Osteoblast (primary cell): ENCODE results near the gene WSCD2. TPM values are rescaled to one million over a fixed set of nuclear protein-coding genes. Genes with fewer than 3 reads are reported as not detected.

Experiments used
- DNase-seq: peaks from one replicate; pipeline ENCODE4 v3.0.0; 2011; ENCODE audit warnings: low spot score, mixed read lengths; ENCODE audit not compliant: insufficient read length; ENCODE audit errors: missing footprints
- H2AFZ ChIP-seq: 2 replicates; pipeline ENCODE4 v1.6.0; 2011; ENCODE audit warnings: mild to moderate bottlenecking, low read length
- H3K27ac ChIP-seq: 2 replicates; pipeline ENCODE4 v1.5.1; 2011; ENCODE audit warnings: mild to moderate bottlenecking, low read depth, low read length, moderate library complexity
- H3K27me3 ChIP-seq: 2 replicates; pipeline ENCODE4 v1.6.0; 2012; ENCODE audit warnings: mild to moderate bottlenecking, control low read depth, inconsistent platforms, low read length, moderate library complexity; ENCODE audit not compliant: insufficient read depth
- H3K36me3 ChIP-seq: 2 replicates; pipeline ENCODE4 v1.5.1; 2011; ENCODE audit warnings: mild to moderate bottlenecking, low read length, control low read depth, moderate library complexity; ENCODE audit not compliant: insufficient read depth
- H3K4me1 ChIP-seq: 2 replicates; pipeline ENCODE4 v1.5.1; 2011; ENCODE audit warnings: mild to moderate bottlenecking, low read length, control low read depth, moderate library complexity; ENCODE audit not compliant: insufficient read depth
- H3K4me2 ChIP-seq: 2 replicates; pipeline ENCODE4 v1.6.0; 2011; ENCODE audit warnings: mild to moderate bottlenecking, low read length; ENCODE audit not compliant: insufficient read depth
- H3K4me3 ChIP-seq: fragments of 200-600 bp; sonication (generic); 3 replicates; pipeline ENCODE4 v1.5.1; 2012; ENCODE audit warnings: mild to moderate bottlenecking, low read length, inconsistent platforms; ENCODE audit not compliant: insufficient read depth
- H3K79me2 ChIP-seq: 2 replicates; pipeline ENCODE4 v1.6.0; 2012; ENCODE audit warnings: mild to moderate bottlenecking, low read length, control low read depth, inconsistent platforms; ENCODE audit not compliant: insufficient read depth
- H3K9me3 ChIP-seq: 2 replicates; pipeline ENCODE4 v1.5.1; 2011; ENCODE audit warnings: low read depth, low read length, control low read depth
- H4K20me1 ChIP-seq: 2 replicates; pipeline ENCODE4 v1.6.0; 2012; ENCODE audit warnings: mild to moderate bottlenecking, low read length, control low read depth; ENCODE audit not compliant: insufficient read depth
- total RNA-seq: library from RNA; depleted of rRNA; stranded (reverse); fragments of >200 nt; gene quantifications from 2 replicates; pipeline ENCODE4 v1.2.3, GENCODE V29; 2012
- TF ChIP-seq, protein P1 (sequence below): IDR thresholded peaks from 2 replicates; pipeline ENCODE4 v1.5.1; 2011; ENCODE audit warnings: mild to moderate bottlenecking, low read depth, low read length, moderate library complexity; ENCODE audit errors: extremely low read depth

WSCD2 gene
- total RNA-seq, 1 donor, result 0.36 TPM

DNA sequence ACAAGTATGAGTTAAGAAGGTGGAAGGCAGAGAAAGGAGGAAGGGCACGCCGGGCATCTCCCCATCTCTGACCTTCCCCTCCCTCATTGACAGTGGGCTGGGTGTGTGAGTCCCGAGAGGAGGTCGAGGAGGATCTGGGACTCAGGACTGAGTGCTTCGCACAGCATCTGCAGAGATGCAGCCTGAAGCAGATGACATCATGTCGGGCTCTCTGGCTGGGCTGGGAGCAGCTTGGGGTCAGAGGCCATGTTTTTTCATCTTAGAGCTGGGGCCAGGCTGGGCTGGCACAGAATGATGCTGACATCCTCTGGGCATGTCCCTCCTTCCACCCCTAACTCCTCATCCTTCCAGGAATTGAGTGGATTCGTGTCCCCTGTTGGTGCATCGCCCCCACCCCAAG, 166.6 kb downstream of the WSCD2 start:
- H2AFZ ChIP-seq, result no peak overlapping the region
- no peak overlapping the region for H3K4me2 ChIP-seq
- H3K79me2 ChIP-seq, result no peaks in the 10 kb centered on the region
- no peaks in the 10 kb centered on the region for H3K4me1 ChIP-seq
- peaks cover 7% of the 10 kb centered on the region for H4K20me1 ChIP-seq
- DNase-seq, result peak; percentile 65
- H3K9me3 ChIP-seq, result no peaks in the 10 kb centered on the region
- H3K36me3 ChIP-seq, result peaks cover 9% of the 10 kb centered on the region
- no peaks in the 10 kb centered on the region for H3K27me3 ChIP-seq
- no peak overlapping the region for H3K27ac ChIP-seq
- no peak overlapping the region for H3K4me3 ChIP-seq
- TF ChIP-seq, protein P1, sequence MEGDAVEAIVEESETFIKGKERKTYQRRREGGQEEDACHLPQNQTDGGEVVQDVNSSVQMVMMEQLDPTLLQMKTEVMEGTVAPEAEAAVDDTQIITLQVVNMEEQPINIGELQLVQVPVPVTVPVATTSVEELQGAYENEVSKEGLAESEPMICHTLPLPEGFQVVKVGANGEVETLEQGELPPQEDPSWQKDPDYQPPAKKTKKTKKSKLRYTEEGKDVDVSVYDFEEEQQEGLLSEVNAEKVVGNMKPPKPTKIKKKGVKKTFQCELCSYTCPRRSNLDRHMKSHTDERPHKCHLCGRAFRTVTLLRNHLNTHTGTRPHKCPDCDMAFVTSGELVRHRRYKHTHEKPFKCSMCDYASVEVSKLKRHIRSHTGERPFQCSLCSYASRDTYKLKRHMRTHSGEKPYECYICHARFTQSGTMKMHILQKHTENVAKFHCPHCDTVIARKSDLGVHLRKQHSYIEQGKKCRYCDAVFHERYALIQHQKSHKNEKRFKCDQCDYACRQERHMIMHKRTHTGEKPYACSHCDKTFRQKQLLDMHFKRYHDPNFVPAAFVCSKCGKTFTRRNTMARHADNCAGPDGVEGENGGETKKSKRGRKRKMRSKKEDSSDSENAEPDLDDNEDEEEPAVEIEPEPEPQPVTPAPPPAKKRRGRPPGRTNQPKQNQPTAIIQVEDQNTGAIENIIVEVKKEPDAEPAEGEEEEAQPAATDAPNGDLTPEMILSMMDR, result no peak

DNA sequence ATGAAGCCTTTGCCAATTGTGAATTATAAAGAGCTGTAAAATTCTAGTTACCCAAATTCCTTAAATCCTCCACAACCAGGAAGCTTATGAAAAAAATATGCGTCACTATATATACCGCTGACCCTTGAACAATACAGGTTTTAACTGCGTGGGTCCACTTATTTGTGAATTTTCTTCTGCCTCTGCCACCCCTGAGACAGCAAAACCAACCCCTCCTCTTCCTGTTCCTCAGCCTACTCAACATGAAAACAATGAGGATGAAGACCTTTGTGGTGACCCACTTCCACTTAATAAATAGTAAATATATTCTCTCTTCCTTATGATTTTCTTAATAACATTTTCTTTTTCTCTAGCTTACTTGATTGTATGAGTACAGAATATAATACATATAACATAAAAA, 167.9 kb downstream of the WSCD2 start:
- Histone ChIP-seq H3K36me3 (peaks cover 8% of the 10 kb centered on the region), H3K9me3 (no peaks in the 10 kb centered on the region), H3K27ac (no peak overlapping the region), H3K4me2 (no peak overlapping the region), H3K4me1 (no peaks in the 10 kb centered on the region), H3K4me3 (no peak overlapping the region), H3K27me3 (no peaks in the 10 kb centered on the region), H2AFZ (no peak overlapping the region), H4K20me1 (peaks cover 7% of the 10 kb centered on the region), H3K79me2 (no peaks in the 10 kb centered on the region)
- TF ChIP-seq, protein P1, result no peak
- no peak for DNase-seq

DNA sequence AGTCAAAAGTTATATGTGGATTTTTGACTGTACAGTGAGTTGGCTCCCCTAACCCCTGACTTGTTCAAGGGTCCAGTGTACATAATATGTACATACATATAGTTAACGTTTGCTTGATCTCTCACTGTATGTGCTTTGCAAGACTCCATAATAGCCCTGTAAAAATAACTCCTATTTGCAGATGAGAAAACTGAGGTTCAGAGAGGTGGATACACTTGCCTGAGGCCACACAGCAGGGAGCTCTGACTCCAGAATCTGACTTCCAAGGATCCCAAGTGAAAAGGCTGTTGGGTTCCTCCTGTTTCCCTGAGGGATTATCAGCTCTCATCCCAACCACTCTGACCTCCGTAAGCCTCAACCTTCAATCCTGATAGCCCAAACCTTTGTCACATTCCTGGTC, 168.3 kb downstream of the WSCD2 start:
- no peak for DNase-seq
- TF ChIP-seq, protein P1, result no peak
- Histone ChIP-seq H3K9me3 (no peaks in the 10 kb centered on the region), H2AFZ (no peak overlapping the region), H3K27me3 (no peaks in the 10 kb centered on the region), H3K79me2 (no peaks in the 10 kb centered on the region), H3K4me2 (no peak overlapping the region), H3K4me1 (peaks cover 2% of the 10 kb centered on the region), H3K36me3 (peaks cover 3% of the 10 kb centered on the region), H4K20me1 (peaks cover 7% of the 10 kb centered on the region), H3K4me3 (no peak overlapping the region), H3K27ac (no peak overlapping the region)

DNA sequence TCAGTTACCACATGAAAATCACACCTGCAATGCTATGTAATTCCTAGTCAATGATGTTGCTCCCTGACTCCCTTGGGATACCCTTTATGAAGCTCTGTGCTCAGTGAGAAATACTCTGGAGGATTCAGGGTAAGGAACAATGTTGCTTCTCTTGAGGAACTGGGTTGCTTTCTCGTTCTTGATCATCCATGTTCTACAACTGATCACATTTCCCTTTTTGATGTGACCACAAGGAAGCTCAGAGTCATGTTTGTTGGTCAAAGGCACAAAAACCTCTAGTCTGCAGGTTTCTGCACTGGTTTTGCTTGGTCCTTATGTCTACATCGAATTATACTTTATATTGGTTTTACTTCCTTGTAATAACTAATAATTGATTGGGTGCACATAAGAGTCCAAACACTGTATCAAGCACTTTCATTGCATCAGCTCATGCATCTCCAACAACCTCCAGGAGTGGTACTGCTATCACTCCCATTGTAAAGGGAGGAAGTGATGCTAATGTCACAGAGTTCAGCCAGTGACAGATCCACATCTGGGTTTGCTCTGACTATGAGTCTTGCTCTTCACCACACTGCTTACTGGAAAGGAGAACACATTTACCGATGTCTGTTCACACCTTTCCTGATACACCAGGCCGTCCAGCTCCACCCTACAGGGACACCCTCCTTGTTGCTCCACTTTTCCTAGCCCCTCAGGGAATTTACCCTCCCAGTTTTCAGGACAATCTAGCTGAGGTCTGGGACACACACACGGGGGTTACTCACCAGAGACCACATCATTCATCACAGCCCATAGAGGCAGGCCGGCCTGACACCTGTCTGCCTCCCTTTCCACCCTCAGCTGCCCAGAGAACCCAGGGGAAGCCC, 169.0 kb downstream of the WSCD2 start:
- H3K36me3 ChIP-seq, result no peaks in the 10 kb centered on the region
- no peaks in the 10 kb centered on the region for H3K79me2 ChIP-seq

More for the DNA sequence above, 169.0 kb downstream of the WSCD2 start:
- no peak overlapping the region for H2AFZ ChIP-seq
- H3K9me3 ChIP-seq, result no peaks in the 10 kb centered on the region
- no peak overlapping the region for H3K4me2 ChIP-seq
- H3K27ac ChIP-seq, result no peak overlapping the region
- DNase-seq, result no peak
- TF ChIP-seq, protein P1, result no peak
- H3K4me3 ChIP-seq, result no peak overlapping the region
- peaks cover 7% of the 10 kb centered on the region for H4K20me1 ChIP-seq
- peaks cover 9% of the 10 kb centered on the region for H3K4me1 ChIP-seq
- H3K27me3 ChIP-seq, result no peaks in the 10 kb centered on the region
